ENCODE measurements around the gene PLPP1.

GRCh38 chr5:55551904-55552303 lies 17.1 kb upstream of the PLPP1 start:
- TF ChIP-seq CTCF (IDR thresholded peaks at IDR 0.05 in 2 of 3, conservative IDR thresholded peaks at IDR 0.05 in 1 of 3; ENCODE audit: borderline replicate concordance in 1 of 3, insufficient read depth in 1 of 3, low read depth in 2 of 3, low read length in 2 of 3) (no peak), RAD21 (IDR thresholded peaks at IDR 0.05; ENCODE audit: low read depth) (no peak), CEBPB (IDR thresholded peaks at IDR 0.05; ENCODE audit: low read depth) (no peak)
- TF ChIP-seq, protein P1, sequence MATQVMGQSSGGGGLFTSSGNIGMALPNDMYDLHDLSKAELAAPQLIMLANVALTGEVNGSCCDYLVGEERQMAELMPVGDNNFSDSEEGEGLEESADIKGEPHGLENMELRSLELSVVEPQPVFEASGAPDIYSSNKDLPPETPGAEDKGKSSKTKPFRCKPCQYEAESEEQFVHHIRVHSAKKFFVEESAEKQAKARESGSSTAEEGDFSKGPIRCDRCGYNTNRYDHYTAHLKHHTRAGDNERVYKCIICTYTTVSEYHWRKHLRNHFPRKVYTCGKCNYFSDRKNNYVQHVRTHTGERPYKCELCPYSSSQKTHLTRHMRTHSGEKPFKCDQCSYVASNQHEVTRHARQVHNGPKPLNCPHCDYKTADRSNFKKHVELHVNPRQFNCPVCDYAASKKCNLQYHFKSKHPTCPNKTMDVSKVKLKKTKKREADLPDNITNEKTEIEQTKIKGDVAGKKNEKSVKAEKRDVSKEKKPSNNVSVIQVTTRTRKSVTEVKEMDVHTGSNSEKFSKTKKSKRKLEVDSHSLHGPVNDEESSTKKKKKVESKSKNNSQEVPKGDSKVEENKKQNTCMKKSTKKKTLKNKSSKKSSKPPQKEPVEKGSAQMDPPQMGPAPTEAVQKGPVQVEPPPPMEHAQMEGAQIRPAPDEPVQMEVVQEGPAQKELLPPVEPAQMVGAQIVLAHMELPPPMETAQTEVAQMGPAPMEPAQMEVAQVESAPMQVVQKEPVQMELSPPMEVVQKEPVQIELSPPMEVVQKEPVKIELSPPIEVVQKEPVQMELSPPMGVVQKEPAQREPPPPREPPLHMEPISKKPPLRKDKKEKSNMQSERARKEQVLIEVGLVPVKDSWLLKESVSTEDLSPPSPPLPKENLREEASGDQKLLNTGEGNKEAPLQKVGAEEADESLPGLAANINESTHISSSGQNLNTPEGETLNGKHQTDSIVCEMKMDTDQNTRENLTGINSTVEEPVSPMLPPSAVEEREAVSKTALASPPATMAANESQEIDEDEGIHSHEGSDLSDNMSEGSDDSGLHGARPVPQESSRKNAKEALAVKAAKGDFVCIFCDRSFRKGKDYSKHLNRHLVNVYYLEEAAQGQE (IDR thresholded peaks at IDR 0.05; ENCODE audit: low read depth) = no peak

Measured in HCT116 (cell line).